Measurements from ENCODE around the gene PLEKHN1. TPM values are rescaled to one million over a fixed set of nuclear protein-coding genes. Genes with fewer than 3 reads are reported as not detected.
A peak's percentile ranks its signal among the peaks of the same experiment; 100 is the strongest.
"Not testable (repeated sequence)": the region's sequence is repeated elsewhere in the genome, so short reads cannot be mapped to it uniquely, and the experiment has no call there.

PLEKHN1 gene
- total RNA-seq, 1 donor from 2014 or later = 1.9 TPM

- DNase-seq = no peak
Observed at GRCh38 chr1:995665-996633, 29.7 kb downstream of the PLEKHN1 start.

GRCh38 chr1:996851-997712, 30.8 kb downstream of the PLEKHN1 start:
- no peak for DNase-seq

- DNase-seq = no peak
Observed at GRCh38 chr1:997713-997992, 31.4 kb downstream of the PLEKHN1 start.

GRCh38 chr1:997993-998744, 31.9 kb downstream of the PLEKHN1 start:
- no peak for DNase-seq

GRCh38 chr1:998745-998994, 32.4 kb downstream of the PLEKHN1 start:
- no peak for DNase-seq

GRCh38 chr1:998995-999724, 32.9 kb downstream of the PLEKHN1 start:
- DNase-seq = no peak

- peak; percentile 85 for DNase-seq
Observed at GRCh38 chr1:999725-1000356, 33.6 kb downstream of the PLEKHN1 start, which contains the start of gene HES4. Gene HES4, minus strand, starts transcription at chr1:1000097. Its CDS starts 124 bp downstream, at chr1:999973.

- peak; percentile 65 for DNase-seq
Observed at GRCh38 chr1:1000357-1001056, 34.2 kb downstream of the PLEKHN1 start.

- DNase-seq = no peak
Observed at GRCh38 chr1:1001057-1001783, 34.9 kb downstream of the PLEKHN1 start.

- no peak for DNase-seq
Observed at GRCh38 chr1:1003618-1004419, 37.5 kb downstream of the PLEKHN1 start.

- no peak for DNase-seq
Observed at GRCh38 chr1:1004420-1004779, 38.1 kb downstream of the PLEKHN1 start.

- DNase-seq = peak; percentile 42
Observed at GRCh38 chr1:1004780-1005697, 38.8 kb downstream of the PLEKHN1 start.

GRCh38 chr1:1005774-1006304, 39.6 kb downstream of the PLEKHN1 start:
- no peak for DNase-seq

GRCh38 chr1:1006305-1007159, 40.2 kb downstream of the PLEKHN1 start:
- no peak for DNase-seq

- DNase-seq = not testable (repeated sequence)
Observed at GRCh38 chr1:1010131-1010530, 43.8 kb downstream of the PLEKHN1 start.

GRCh38 chr1:1011396-1011949, 45.2 kb downstream of the PLEKHN1 start:
- no peak for DNase-seq

GRCh38 chr1:1012736-1013104, 46.4 kb downstream of the PLEKHN1 start:
- DNase-seq = not testable (repeated sequence)

All from skin of body (tissue), 2 donors.